Stimulated activated CD4-positive, alpha-beta T cell treated with anti-CD3 and anti-CD28 coated beads, Interleukin-4, amount 100 ng/mL, for 24 hours (primary cell): ENCODE data around the gene SMG5.
"Not testable (repeated sequence)": the region's sequence is repeated elsewhere in the genome, so short reads cannot be mapped to it uniquely, and the experiment has no call there.

ENCODE experiments used
- DNase-seq: peaks from one replicate; pipeline ENCODE4 v3.0.0-alpha.2; 2020

Gene SMG5

DNA sequence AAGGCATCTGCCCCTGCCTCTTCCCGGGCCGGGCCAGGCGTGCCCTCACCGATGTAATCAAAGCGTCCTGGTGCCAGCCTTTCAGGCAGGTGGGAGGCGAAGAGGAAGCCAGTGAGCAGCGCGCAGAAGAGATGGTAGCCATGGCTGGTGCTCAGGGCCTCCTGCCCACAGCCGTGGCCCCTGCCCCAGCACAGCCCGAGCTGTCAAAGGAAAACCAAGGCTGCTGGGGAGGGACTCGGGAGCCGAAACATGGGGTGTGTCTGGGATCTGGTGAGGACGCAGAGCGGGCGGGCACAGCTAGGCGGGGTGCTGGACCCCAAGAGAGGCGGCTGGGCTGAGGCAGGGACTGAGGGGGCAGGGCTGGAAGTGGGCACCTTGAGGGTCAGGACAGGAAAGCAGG, 37.9 kb downstream of the SMG5 start:
- DNase-seq, result no peak

DNA sequence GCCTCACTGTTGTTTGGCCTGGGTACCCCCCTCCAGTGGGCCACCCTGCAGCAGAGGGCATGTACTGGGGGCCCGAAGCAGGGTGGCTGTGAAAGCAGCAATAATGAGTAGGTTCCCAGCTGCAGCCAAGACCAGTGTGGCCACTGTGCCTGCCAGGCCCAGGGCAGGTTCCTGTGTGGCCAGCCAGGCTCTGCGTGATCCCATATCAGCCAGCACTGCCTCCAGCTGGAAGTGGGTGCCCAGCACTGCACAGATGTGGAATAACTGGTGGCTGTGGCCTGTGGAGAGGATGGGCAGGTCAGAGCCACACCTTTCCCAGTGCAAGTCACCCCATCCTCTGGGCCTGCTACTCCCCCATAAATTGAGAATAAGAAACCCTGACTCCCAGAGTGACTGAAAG, 38.5 kb downstream of the SMG5 start:
- no peak for DNase-seq

DNA sequence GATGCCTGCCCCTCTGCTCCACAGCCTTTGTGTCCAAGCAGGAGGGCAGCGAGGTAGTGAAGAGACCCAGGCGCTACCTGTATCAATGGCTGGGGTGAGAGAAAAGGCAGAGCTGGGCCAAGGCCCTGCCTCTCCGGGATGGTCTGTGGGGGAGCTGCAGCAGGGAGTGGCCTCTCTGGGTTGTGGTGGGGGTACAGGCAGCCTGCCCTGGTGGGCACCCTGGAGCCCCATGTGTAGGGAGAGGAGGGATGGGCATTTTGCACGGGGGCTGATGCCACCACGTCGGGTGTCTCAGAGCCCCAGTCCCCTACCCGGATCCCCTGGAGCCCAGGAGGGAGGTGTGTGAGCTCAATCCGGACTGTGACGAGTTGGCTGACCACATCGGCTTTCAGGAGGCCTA, 39.9 kb downstream of the SMG5 start:
- DNase-seq, result no peak

DNA sequence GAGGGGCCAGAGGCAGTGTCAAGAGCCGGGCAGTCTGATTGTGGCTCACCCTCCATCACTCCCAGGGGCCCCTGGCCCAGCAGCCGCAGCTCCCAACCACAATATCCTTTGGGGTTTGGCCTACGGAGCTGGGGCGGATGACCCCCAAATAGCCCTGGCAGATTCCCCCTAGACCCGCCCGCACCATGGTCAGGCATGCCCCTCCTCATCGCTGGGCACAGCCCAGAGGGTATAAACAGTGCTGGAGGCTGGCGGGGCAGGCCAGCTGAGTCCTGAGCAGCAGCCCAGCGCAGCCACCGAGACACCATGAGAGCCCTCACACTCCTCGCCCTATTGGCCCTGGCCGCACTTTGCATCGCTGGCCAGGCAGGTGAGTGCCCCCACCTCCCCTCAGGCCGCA, 40.7 kb downstream of the SMG5 start, which contains the start of gene BGLAP:
BGLAP (plus strand) TSS at position 259 of the 400 bp plus-strand sequence; CDS start at position 307, 48 bp downstream.
- no peak for DNase-seq

DNA sequence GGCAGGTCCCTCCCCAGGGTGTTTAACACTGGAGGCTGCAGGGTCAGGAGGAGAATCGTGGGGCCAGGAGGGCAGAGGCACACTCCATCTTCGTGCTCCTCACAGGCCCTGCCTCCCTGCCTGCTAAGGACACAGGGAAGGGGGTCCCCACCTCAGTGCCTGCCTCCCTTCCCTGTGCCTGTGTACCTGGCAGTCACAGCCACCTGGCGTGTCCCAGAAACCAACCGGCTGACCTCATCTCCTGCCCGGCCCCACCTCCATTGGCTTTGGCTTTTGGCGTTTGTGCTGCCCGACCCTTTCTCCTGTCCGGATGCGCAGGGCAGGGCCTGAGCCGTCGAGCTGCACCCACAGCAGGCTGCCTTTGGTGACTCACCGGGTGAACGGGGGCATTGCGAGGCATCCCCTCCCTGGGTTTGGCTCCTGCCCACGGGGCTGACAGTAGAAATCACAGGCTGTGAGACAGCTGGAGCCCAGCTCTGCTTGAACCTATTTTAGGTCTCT, 41.3 kb downstream of the SMG5 start:
- DNase-seq, result no peak

DNA sequence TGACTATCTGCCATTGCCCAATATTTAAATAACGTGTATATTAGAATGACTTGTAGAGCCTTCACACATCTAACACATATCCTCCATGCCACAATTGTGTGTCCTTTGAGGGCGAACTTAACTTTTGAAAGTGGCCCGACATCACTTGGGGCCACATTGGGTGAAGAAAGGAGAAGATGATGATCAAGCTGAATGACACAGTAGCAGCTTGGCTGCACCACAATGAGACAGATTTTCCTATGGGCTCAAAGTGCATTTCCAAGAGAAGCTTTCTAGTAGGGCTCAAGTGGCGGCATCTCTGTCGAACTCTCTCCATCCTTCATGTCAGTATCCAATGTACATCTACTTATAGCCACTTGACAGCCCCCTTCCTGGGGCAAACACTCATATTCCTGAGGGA, 44.4 kb downstream of the SMG5 start:
- no peak for DNase-seq

DNA sequence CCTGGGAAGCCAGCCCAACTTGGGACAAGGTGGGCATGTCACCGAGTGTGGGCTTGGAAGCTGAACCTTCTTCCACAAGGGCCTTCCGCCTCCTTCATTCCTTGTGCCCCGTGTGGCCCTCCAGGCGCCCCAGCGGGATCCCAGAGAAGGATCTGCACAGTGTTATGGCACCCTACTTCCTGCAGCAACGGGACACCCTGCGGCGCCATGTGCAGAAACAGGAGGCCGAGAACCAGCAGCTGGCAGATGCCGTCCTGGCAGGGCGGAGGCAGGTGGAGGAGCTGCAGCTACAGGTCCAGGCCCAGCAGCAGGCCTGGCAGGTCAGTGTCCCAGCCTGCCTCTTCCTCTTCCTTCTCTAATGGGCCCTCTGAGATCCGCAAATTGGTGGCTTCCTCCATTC, 46.5 kb downstream of the SMG5 start:
- DNase-seq, result no peak

DNA sequence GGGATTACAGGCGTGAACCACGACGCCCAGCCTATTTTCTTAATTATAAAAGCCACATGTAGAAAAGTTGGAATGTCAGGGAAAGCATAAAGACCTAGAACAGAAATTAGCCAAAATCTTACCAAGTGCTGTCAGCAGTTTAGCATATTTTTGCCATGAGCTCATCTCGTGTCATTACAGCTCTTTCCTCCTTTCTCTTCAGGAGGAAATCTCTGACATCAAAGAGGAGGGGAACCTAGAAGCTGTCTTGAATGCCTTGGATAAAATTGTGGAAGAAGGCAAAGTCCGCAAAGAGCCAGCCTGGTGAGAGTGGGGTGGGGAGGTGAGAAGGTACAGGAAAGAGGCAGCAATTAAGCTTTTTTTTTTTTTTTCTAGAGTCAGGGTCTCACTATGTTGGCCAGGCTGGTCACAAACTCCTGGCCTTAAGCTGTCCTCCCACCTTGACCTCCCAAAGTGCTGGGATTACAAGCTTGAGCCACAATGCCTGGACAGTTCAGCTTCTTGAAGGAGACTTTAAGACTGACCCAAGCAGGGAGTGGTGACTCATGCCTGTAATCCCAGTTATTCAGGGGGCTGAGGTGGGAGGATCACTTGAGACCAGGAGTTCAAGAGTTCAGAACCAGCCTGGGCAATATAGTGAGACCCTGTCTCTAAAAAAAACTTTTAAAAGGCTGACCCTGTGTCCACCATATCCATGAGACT, 49.0 kb downstream of the SMG5 start:
- no peak for DNase-seq

DNA sequence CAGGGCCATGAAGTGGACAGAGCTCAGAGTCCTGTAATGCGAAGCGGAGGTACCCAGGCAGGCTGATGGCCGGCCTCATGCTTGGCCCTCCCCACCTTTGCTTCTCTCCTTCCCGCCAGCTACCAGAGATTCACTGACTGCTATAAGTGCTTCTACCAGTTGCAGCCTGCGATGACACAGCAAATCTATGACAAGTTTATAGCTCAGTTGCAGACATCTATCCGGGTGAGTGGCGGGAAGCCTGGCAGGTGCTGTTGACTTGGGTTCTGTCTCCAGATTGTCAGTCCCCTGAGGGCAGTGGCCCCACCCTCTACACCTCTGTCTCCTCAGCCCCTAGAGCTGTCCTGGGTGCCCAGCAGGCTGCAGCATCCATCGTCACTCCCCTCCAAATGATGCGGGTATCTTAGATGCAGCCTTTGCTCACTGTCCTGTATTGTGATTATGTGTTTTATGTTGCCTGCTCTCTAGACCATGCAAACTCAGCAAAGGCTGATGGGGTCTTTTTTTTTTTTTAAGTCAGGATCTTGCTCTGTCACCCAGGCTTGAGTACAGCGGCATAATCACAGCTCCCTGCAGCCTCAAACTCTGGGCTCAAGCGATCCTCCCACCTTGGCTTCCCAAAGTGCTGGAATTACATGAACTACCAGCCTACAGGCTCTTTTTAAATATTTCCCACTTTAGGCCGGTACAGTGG, 50.3 kb downstream of the SMG5 start:
- no peak for DNase-seq

DNA sequence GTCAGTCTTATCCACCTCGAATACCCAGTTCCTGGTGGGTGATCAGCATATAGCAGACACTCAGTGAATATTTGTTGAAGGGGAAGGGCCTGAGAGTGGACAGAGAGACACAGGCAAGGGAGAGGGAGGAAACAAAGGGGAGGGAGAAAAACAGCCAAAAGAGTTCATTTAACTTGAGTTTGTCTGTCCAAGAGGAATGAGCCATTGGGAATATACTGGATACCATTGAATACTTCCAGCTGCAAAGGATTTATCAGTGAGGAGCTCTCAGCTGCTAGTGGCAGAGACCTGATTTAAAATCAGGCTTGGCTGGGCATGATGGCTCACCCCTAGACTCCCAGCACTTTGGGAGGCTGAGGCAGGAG, 52.2 kb downstream of the SMG5 start:
- DNase-seq, result no peak

DNA sequence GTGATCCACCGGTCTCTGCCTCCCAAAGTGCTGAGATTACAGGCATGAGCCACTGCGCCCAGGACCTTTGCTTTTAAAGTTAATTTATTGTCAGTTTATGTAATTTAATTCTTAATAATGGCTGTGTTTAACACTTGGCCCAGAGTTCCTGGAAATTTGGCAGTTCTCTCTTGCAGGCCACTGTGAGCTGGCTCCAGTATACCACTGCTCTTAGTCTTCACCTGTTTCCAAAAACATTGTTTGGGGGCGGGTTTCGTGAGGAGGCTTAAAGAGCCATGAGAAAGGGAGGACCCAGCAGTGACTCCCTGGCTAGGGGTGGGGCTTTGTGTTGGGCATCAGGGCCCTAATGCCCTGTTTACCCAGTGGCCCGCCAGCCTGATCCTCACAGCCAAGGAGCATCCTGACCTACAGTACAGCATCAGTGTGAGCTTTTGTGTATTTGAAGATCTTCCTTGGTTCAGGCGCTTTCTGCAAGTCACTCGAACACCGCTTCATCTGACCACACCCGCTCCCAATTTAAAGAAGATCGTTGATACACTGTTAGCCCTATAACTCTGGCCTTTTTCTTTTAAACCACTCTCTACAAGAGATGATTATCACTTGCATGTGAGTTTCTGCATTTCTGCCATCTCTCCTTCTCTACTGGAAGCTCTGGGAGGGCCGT, 52.7 kb downstream of the SMG5 start:
- no peak for DNase-seq

DNA sequence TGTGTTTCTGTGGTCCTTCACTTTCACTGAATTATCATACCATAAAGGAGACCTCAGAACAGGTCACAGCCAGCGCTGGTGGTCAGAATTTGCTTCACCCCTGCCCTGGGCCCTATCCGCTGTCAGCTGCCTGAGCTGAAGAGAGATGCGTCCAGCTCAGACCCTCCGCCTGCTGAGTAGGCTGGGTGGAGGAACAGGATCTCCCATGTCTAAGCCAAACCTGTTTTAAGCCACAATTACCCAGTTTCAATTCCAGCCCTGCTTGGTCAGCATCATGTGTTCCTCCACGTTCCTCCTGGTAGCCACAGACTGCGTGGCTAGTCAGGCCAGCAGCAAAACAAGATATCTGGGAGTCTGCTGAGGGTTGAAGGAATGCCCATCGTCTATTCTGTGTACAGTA, 54.1 kb downstream of the SMG5 start:
- no peak for DNase-seq

DNA sequence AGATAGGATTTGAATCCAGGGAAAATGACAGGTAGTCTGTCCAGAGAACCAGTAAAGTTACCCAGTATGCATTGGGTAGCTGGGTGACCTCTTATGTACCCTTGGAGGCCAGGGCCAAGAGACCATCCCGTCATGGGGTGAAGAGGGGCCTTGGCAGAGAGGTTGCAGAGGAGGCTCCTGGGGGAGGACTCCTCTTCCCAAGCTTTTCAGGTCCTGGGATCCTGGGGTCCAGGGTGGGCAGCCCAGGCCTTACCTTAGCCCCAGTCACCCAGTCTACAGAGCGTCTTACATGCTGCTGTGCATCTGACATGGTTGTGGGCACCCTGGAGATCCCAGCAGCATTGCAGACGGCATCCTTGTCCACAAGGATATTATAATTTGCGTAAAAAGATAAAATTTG, 55.8 kb downstream of the SMG5 start:
- no peak for DNase-seq

DNA sequence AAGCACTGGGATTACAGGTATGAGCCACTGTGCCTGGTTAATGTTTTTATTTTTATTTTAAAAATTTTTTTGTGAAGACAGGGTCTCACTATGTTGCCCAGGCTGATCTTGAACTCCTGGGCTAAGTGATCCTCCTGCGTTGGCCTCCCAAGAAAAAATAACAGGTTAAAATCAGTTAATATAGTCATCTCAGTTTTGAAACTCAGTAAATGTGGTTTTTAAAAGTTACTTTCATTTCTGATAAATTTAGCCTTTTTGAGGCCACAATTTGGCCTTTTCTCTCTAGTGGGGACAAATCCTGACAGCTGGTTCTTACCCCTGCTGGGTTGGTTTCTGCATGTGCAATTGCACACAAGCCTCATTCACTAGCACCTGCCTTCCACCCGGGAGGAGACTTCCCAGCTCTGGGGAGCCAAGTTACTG, 56.5 kb downstream of the SMG5 start:
- DNase-seq, result no peak

DNA sequence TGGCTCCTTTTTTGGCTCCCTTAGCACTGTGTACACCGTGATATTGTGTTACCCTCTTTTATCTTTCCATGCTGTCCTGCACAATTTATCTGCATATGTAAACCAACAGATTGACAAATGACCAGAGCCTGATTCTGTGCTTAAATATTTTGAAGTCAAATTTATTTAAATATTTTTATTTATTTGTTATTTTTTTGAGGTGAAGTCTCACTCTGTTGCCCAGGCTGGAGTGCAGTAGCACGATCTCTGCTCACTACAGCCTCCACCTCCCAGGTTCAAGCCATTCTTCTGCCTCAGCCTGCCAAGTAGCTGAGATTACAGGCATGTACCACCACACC, 57.0 kb downstream of the SMG5 start:
- DNase-seq, result no peak

DNA sequence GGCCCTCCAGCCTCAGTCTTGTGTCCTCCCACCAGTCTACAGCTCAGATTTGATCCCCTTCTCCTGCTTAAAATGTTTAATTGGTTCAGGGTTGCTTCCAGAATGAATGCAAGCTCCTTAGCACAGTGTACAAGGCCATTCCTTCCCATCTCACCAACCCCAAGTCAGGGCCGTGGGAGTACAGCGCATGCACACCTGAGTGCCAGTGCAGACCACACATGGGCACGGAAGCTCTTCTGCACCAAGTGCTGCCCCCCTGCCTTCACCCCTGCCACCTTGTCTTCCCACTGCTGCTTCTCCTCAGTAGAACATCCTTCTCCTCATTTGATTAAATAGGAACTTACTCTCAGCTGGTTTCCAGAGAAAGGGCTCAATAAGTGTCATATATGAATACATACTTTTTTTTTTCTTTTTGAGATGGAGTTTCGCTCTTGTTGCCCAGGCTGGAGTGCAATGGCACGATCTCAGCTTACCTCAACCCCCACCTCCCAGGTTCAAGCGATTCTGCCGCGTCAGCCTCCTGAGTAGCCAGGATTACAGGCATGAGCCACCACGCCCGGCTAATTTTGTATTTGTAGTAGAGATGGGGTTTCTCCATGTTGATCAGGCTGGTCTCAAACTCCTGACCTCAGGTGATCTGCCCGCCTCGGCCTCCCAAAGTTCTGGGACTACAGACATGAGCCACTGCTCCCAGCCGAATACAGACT, 60.5 kb downstream of the SMG5 start:
- no peak for DNase-seq

DNA sequence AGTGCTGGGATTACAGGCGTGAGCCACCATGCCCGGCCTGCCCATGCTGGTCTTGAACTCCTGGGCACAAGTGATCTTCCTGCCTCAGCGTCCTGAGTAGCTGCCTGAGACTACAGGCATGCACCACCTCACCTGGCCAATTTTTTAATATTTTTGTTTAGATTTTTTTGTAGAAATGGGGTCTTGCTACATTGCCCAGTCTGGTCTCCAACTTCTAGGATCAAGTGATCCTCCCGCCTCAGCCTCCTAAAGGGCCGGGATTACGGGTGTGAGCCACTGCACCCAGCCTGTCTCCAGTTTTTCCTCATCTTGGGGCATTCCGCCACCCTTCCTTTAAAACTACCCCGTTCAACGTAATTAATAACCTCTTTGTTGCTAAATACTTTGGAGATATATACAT, 62.4 kb downstream of the SMG5 start:
- no peak for DNase-seq

DNA sequence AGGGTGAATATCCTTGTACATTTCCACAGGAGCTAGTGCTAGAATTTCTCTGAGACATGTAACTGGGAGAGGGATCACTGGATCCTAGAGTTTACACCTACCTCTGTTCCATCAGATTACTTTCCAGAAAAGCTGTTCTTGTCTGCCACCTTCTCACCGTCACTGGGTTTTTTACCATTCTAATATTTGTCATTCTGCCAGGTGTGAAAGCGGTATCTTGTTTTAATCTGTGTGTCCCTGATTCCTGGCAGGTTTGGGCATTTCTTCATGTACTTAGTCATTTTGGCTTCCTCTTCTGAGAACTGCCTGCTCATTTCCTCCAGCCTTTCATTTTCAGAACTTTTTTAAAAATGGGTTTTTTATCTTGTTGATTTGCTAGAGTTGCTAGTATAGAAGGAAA, 64.8 kb downstream of the SMG5 start:
- peak; percentile 70 for DNase-seq

DNA sequence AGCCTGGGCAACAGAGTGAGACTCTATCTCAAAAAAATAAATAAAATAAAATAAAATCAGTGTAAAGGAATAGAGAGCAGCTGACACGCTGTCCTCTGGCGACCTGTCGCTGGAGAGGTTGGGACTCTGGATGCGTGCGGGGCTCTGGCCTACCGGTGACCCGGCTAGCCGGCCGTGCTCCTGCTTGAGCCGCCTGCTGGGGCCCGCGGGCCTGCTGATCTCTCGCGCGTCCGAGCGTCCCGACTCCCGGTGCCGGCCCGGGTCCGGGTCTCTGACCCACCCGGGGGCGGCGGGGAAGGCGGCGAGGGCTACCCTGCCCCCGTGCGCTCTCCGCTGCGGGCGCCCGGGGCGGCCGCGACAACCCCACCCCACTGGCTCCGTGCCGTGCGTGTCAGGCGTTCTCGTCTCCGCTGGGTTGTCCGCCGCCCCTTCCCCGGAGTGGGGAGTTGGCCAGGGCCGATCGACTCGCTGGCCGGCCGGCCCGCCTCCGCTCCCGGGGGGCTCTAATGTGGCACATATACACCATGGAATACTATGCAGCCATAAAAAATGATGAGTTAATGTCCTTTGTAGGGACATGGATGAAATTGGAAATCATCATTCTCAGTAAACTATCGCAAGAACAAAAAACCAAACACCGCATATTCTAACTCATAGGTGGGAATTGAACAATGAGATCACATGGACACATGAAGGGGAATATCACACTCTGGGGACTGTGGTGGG, 66.1 kb downstream of the SMG5 start:
- not testable (repeated sequence) for DNase-seq

DNA sequence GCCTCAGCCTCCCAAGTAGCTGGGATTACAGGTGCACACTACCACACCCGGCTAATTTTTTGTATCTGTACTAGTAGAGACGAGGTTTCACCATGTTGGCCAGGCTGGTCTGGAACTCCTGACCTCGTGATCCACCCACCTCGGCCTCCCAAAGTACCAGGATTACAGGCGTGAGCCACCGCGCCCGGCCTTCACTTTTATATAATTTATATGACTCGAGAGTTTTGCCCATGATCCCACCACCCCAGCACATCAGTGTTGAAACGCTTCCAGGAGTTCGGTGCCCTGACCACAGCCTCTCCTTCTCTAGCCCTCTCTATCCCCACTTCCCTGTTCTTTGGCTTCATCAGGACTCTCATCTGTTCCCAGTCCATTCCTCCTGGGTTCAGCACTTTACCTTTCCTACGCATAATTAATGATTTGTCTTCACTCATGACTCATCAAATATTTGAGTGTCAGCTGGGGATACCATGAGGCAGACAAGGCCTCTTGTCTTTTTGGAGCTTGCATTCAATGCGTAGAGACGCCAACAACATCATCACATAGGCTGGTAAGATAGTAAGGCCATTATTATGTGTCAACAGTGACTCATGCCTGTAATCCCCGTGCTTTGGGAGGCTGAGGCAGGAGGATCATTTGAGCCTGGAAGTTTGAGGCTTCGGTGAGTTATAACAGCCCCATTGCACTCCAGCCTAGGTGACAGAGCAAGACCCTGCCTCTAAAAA, 68.4 kb downstream of the SMG5 start:
- DNase-seq, result peak; percentile 50

DNA sequence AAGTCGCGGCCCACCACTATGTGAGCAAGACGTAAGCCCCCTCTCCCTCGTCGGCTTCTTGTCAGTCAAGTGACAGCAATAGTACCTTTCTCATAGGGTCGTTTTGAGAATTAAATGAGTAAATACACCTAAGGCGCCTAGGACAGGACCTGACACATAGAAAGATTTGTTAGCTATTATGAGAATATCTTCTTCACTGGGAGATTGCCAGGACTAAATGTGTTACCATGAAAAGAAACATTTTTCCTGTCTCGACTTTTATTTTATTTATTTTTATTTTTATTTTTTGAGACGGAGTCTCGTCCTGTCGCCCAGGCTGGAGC, 69.0 kb downstream of the SMG5 start:
- DNase-seq, result no peak
